Uterus (tissue), 2 donors: Measurements from ENCODE around the gene TRPC4AP.

Experiments used
- POLR2A ChIP-seq, 2 donors: fragments of 450-650 bp; IDR thresholded peaks; one replicate each; pipeline ENCODE4 v1.6.1; 2016; ENCODE audit warnings: antibody characterized with exemption in 2 of 2, mild to moderate bottlenecking in 1 of 2, moderate library complexity in 1 of 2
- TF ChIP-seq, protein P1 (sequence below), 4 experiments: fragments of 200-600 bp in 2 of 4; fragments of 450-650 bp in 2 of 4; sonication (generic) in 2 of 4; IDR thresholded peaks; one replicate each; pipeline ENCODE4 v1.5.1; 2016 to 2019; ENCODE audit warnings: antibody characterized with exemption in 4 of 4, mild to moderate bottlenecking in 2 of 4, moderate library complexity in 1 of 4

- TF ChIP-seq, protein P1, sequence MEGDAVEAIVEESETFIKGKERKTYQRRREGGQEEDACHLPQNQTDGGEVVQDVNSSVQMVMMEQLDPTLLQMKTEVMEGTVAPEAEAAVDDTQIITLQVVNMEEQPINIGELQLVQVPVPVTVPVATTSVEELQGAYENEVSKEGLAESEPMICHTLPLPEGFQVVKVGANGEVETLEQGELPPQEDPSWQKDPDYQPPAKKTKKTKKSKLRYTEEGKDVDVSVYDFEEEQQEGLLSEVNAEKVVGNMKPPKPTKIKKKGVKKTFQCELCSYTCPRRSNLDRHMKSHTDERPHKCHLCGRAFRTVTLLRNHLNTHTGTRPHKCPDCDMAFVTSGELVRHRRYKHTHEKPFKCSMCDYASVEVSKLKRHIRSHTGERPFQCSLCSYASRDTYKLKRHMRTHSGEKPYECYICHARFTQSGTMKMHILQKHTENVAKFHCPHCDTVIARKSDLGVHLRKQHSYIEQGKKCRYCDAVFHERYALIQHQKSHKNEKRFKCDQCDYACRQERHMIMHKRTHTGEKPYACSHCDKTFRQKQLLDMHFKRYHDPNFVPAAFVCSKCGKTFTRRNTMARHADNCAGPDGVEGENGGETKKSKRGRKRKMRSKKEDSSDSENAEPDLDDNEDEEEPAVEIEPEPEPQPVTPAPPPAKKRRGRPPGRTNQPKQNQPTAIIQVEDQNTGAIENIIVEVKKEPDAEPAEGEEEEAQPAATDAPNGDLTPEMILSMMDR (IDR thresholded peaks at IDR 0.05): no peak
- no peak for TF ChIP-seq POLR2A (IDR thresholded peaks at IDR 0.05)
Observed at GRCh38 chr20:35003211-35004031, 89.2 kb downstream of the TRPC4AP start.
